Aorta (tissue), 5 donors: ENCODE results near the gene DUSP9. TPM values are rescaled to one million over a fixed set of nuclear protein-coding genes. Genes with fewer than 3 reads are reported as not detected.
A peak's percentile ranks its signal among the peaks of the same experiment; 100 is the strongest.
"Not testable (repeated sequence)": the region's sequence is repeated elsewhere in the genome, so short reads cannot be mapped to it uniquely, and the experiment has no call there.

Experiments
- ATAC-seq: fragments of 200-7000 bp; cut with Tn5 transposase; one replicate; pipeline ENCODE4 v1.9.1; 2022; ENCODE audit warnings: moderate library complexity; ENCODE audit not compliant: low FRiP score
- DNase-seq, 2 donors: peaks; one replicate each; pipeline ENCODE4 v3.0.0-alpha.2; 2020
- H3K27ac ChIP-seq, 2 donors: one replicate each; pipeline ENCODE4 v1.5.1; 2013; ENCODE audit warnings: low read length in 2 of 2, mild to moderate bottlenecking in 2 of 2, moderate library complexity in 2 of 2, control low read depth in 1 of 2, inconsistent platforms in 1 of 2, low read depth in 1 of 2
- H3K27me3 ChIP-seq, 2 donors: one replicate each; pipeline ENCODE4 v1.6.1; 2013; ENCODE audit warnings: control low read depth in 1 of 2, low read length in 1 of 2, mild to moderate bottlenecking in 1 of 2, moderate library complexity in 1 of 2; ENCODE audit not compliant: insufficient read depth in 2 of 2, control insufficient read depth in 1 of 2
- H3K36me3 ChIP-seq, 2 donors: one replicate each; pipeline ENCODE4 v1.6.1; 2013; ENCODE audit warnings: control low read depth in 1 of 2, low read length in 1 of 2, mild to moderate bottlenecking in 1 of 2; ENCODE audit not compliant: insufficient read depth in 2 of 2, control insufficient read depth in 1 of 2
- H3K4me1 ChIP-seq, 2 donors: one replicate each; pipeline ENCODE4 v1.6.1; 2013; ENCODE audit warnings: low read length in 2 of 2, control low read depth in 1 of 2, mild to moderate bottlenecking in 1 of 2, moderate library complexity in 1 of 2; ENCODE audit not compliant: insufficient read depth in 2 of 2, control insufficient read depth in 1 of 2
- H3K4me3 ChIP-seq, 2 donors: one replicate each; pipeline ENCODE4 v1.5.1; 2013; ENCODE audit warnings: low read length in 2 of 2, control low read depth in 1 of 2, mild to moderate bottlenecking in 1 of 2
- H3K9me3 ChIP-seq: one replicate; pipeline ENCODE4 v1.6.1; 2013; ENCODE audit warnings: mild to moderate bottlenecking, low read length; ENCODE audit not compliant: control insufficient read depth
- WGBS, 2 donors: extraction: QIAGEN DNeasy Blood & Tissue Kit; methylation state at CpG; one replicate each; pipeline ENCODE4 v1.1.7; 2013; 5-methylcytosine and 5-hydroxymethylcytosine counted together
- intact Hi-C, 2 donors: fragments of 100-400 bp; cut with DNase I; formaldehyde crosslinking; loops; one replicate each; pipeline versions ENCODE4 v1.14.2 to v1.15.0; 2022
- polyA plus RNA-seq, 2 donors: library from polyadenylated mRNA; stranded (reverse); fragments of 200-250 nt; gene quantifications; one replicate each; pipeline ENCODE4 v1.2.3, GENCODE V29; 2013
- total RNA-seq, 2 donors: library from RNA; stranded (reverse); fragmentation: NEBNext Ultra II Directional; extraction: Animal tissue kit (Norgen Biotek cat#: 25700); gene quantifications; one replicate each; pipeline ENCODE4 v1.2.1, GENCODE V29; 2021
- donor health status: healthy with polysubstance abuse.
- donor health status: Bipolar disorder and iron deficiency.
- donor health status: DM: no; HTN: no; CAD: no.
- donor health status: DM: no; HTN: no; CAD: no.
- donor health status: DM: yes; HTN: yes; CAD: no.

Gene DUSP9
- total and polyA plus RNA-seq, 4 donors = not detected

DNA sequence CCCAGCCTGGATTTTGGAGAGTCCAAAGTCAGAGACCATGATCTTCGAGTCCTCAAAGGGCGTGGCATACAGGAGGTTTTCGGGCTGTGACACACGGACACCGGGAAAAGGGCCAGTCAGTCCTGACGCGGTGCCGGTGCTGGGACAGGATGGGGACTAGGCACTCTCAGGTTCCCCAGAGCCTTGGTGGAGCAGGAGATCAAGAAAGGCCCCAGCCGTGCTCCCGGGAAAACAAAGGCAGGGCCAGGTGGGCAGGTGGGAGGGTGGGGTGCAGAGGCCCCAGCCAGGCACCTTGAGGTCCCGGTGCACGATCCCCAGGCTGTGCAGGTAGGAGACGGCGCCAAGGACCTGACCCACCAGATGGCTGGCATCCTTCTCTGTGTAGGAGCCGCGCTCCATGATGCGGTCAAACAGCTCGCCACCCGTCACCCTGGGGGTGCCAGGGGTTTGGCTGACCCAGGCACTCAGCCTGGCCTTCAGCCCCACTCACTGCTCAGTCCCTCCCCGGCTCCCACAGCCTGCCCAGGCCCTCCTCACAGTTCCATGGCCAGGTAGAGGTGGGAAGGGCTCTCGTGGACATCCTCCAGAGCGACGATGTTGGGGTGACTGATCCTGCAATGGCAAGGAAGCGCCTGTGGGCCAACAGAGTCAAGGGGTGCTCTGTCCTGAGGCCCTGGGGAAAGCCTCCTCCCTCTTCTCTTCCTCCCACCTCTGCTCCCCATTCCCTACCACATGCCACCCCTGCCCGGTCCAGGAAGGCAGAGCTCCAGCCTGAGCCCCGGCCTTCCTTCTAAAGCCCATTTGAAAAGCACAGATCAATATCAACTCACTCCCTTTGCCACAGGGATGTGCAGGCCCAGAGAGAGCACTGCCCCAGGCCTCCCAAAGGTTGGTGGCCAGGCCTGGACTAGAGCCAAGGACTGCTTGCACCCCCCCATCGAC is 24.9 kb downstream of the DUSP9 start:
- Histone ChIP-seq H3K4me1 (no peaks in the 10 kb centered on the region), H3K9me3 (no peaks in the 10 kb centered on the region), H3K27ac (no peak overlapping the region), H3K27me3 (no peaks in the 10 kb centered on the region), H3K4me3 (no peak overlapping the region), H3K36me3 (no peaks in the 10 kb centered on the region)
- ATAC-seq (no peak), DNase-seq (peak in 1 of 2 donors; percentile 66)
- 90 to 95% methylated on average over 23 to 27 of the region's 27 CpGs for WGBS, 2 donors
- intact Hi-C loops = no loop called here

DNA sequence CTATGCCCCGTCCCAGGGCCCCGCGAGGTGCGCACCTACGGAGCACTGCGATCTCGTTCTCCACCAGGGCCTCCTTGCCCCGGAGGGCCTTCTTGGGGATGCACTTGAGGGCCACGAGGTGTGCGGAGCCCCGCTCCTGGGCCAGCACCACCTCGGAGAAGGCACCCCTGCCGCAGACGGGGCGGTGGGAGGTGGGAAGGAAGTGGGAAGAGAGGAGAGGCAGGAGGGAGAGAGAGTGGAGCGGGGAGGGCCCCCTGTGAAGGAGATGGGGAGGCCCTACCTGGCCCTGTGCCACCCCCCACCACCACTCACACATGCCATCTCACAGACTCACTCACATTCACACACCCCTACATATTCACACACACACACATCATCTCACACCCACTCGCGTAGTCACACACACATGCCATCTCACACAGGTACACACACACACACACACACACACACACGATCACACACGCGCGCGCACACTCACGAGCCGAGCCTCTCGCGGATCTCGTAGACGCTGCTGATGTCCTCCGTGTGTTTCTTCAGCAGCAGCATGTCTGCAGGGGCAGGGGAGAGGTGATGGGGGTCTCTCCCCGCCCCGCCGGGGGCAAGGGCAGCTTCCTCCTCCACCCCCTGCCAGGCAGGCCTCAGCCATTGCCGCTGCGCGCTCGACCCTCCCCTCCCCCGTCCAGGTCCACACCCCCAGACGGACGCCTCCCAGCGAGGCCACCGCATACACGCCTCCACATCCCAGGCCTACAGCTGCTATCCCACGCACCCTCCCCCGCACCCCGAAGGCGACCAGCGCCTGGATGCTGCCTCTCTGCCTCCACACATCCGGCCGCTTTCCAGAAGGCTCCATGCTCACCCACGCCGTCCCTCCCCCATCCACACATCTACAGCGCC is 25.8 kb downstream of the DUSP9 start:
- H3K4me3 ChIP-seq = no peak overlapping the region
- no peaks in the 10 kb centered on the region for H3K36me3 ChIP-seq
- DNase-seq (peak in 1 of 2 donors; percentile 64), ATAC-seq (no peak)
- H3K27me3 ChIP-seq = no peaks in the 10 kb centered on the region
- H3K4me1 ChIP-seq = no peaks in the 10 kb centered on the region
- intact Hi-C loops = no loop called here
- no peak overlapping the region for H3K27ac ChIP-seq
- no peaks in the 10 kb centered on the region for H3K9me3 ChIP-seq
- 47 to 64% methylated on average over 49 to 53 of the region's 53 CpGs for WGBS, 2 donors

DNA sequence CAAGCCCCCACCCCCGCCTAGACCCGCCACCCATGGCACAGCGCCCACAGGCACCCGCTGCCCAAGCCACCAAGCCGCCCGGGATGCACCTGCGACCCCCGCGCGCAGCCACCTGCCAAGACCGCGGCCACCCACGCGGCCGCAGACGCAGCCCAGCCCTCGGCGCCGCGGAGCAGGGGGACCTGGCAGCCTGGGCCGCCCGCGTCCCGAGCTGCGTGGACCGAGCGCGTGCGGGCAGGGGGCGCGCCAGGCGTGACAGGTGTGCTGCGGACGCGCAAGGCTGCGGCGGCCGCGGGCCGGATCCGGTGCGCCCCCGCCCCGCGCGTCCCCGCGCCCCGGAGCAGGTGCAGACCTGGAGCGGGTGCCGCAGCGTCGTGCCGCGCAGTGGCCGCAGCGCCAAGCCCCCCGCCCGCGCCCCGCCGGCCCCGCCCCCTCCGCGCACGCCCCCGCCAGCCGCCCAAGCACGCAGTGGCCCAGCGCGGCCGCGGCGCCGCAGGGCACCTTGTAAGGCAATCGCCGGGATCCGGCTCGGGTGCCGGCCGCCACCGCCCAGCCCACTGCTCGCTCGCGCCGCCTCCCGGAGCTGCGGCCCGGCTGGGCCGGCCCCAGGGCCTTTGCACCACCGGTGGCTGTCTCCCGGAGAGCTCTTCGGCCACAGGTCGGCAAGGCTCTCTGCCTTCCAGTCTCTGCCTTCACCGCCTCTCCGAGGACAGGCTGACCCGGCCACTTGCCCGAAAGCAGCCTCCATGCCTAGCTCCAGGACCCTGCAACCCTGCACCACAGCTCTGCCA is 26.6 kb downstream of the DUSP9 start, which contains the start of gene PNCK:
TSS of gene PNCK (minus strand) at position 386 of the 791 bp plus-strand sequence. CDS start 737 bp downstream, outside the sequence.
- WGBS, 2 donors = 7 to 41% methylated on average over 70 to 98 of the region's 98 CpGs
- H3K36me3 ChIP-seq = no peaks in the 10 kb centered on the region
- no peak for ATAC-seq
- intact Hi-C loops = no loop called here
- H3K27me3 ChIP-seq = no peaks in the 10 kb centered on the region
- DNase-seq = peak in 1 of 2 donors; percentile 69
- H3K4me3 ChIP-seq = no peak within 1 kb of the TSS
- H3K9me3 ChIP-seq = no peaks in the 10 kb centered on the region
- no peak within 1 kb of the TSS for H3K27ac ChIP-seq
- no peaks in the 10 kb centered on the region for H3K4me1 ChIP-seq

DNA sequence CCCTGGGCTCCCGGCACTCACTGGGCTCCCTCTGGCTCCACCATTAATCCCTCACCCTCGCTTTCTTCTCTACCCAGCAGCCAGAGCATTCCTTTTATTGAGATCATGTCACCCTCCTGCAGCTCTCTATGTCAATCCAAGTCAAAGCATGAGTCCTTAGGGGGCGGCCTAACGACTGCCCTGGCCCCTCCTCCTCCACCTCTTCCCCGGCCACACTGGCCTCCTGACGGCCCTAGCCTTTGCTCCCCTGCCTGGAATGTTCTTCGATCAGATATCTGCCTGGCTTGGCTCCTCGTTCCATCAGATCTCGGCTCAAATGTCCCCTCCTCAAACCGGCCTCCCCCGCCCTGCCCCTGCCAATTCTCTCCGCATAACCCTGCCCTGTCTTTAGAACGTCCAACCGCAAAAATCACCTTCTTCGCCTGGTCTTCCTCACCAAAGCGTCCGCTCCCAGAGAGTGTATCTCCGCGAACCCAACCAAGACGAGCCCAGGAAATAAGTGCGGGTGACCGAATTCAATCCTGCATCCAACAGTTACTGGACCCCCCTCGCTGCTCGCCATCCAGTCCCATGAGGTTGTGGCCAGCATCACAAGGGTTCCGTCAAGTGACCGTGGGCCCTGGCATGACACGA is 27.3 kb downstream of the DUSP9 start:
- DNase-seq (peak in 1 of 2 donors; percentile 63), ATAC-seq (no peak)
- WGBS, 2 donors = 67 to 75% methylated on average over 27 of the region's 27 CpGs
- Histone ChIP-seq H3K4me1 (no peaks in the 10 kb centered on the region), H3K9me3 (no peaks in the 10 kb centered on the region), H3K36me3 (no peaks in the 10 kb centered on the region), H3K27me3 (no peaks in the 10 kb centered on the region), H3K27ac (no peak overlapping the region), H3K4me3 (no peak overlapping the region)
- intact Hi-C loops = no loop called here

DNA sequence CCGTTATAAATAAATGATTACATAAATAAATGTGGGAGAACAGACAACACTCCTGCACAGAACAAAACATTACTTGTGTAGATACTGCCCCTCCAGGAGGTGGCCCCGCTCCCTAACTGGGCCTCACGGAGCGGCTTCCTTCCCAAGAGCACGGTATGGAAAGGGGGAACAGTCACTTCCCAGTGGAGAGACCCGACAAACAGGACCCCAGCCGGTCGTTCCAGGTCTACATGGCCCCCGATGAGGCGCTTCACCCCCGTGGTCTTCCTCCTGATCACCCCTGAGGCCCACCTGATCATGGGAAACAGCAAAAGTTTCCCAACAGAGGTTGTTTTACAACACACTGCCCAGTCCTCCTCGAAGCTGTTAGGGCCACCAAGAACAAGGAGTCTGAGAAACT is 34.2 kb downstream of the DUSP9 start:
- no peaks in the 10 kb centered on the region for H3K27me3 ChIP-seq
- H3K4me1 ChIP-seq = no peaks in the 10 kb centered on the region
- no peak overlapping the region for H3K27ac ChIP-seq
- no peak overlapping the region for H3K4me3 ChIP-seq
- no peaks in the 10 kb centered on the region for H3K36me3 ChIP-seq
- no peak for ATAC-seq
- WGBS, 2 donors = 70 to 78% methylated on average over 12 of the region's 12 CpGs
- H3K9me3 ChIP-seq = no peaks in the 10 kb centered on the region
- intact Hi-C loops = no loop called here
- peak; percentile 21 to 71 for DNase-seq

DNA sequence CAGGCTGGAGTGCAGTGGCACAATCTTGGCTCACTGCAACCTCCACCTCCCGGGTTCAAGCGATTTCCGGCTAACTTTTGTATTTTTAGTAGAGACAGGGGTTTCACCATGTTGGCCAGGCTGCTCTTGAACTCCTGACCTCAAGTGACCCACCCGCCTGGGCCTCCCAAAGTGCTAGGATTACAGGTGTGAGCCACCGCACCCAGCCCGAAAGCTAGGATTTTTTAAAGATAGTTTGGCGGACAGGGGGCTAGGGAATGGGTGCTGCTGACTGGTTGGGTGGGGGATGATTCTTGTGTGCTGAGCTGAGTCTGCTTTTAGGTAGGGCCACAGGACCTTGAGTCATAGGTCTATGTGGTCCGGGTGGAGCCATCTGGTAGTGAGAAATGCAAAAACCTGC is 36.5 kb downstream of the DUSP9 start:
- H3K27ac ChIP-seq, H3K4me3 ChIP-seq, intact Hi-C loops, H3K27me3 ChIP-seq, ATAC-seq, H3K9me3 ChIP-seq, H3K36me3 ChIP-seq, H3K4me1 ChIP-seq: not testable (repeated sequence)
- peak; percentile 9 for DNase-seq
- WGBS, 2 donors = 97 to 98% methylated on average over 8 of the region's 8 CpGs

DNA sequence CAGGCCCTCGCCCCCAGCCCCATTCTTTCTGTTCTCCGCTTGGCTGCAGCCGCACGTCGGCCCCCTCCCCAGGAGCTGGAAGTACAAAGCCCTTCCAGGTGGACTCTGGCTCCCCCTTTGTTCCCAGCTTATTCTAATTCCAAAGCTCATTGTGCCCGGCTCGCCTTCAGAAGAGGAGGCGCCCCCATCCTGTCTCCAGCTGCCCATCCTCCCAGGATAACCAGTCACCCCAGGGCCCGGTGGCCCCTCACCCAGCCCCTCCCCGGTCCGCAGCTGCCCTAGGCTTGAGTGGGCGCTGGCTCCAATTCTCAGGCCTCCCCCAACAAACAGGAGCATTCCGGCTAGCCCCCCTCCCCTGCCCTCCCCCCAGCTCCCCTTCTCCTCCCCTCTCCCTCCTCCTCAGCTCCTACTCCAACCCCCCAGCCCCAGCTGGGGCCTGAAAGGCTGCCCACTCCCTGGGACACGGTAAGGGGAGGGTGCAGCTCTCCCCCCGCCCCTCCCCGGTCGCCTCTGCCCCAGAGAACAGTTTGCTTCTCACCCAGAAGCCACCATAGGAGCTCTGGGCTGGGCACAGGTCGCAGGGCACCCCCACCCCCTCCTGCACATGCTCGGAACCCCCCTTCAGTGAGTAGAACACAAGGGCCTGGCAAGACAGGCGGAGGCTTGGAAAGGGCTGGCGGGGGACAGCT is 37.6 kb downstream of the DUSP9 start:
- Histone ChIP-seq H3K27ac (no peak overlapping the region), H3K27me3 (peaks cover 0 to 1% of the 10 kb centered on the region in 2 donors), H3K4me3 (no peak overlapping the region), H3K9me3 (no peaks in the 10 kb centered on the region), H3K4me1 (no peaks in the 10 kb centered on the region), H3K36me3 (no peaks in the 10 kb centered on the region)
- intact Hi-C loops = no loop called here
- DNase-seq (peak; percentile 36 to 70), ATAC-seq (no peak)
- 50 to 56% methylated on average over 19 to 21 of the region's 21 CpGs for WGBS, 2 donors
